DMS153 (cell line): ENCODE data around the gene OR10P1.

ENCODE experiments used
- DNase-seq: peaks from one replicate; lab custom pipeline; 2025; lab: John Stamatoyannopoulos, UW

The OR10P1 gene

DNA sequence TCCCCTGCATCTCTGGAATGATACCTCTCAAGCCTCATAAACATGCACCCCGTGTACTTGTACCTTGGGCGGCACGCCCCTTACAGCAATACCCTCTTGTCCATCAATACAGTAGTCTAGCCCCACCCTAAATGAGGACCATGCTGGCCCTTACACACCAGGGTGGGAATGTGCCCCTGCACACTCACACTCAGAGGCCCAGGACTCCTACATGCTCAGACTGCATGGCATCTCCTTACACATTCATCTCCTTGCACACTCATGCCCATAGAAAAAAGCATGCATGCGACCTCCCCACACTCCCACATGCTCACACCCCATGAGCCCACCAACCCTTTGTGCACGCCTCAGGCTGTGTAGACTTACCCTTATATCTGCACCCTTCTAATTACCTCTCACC lies 49.0 kb downstream of the OR10P1 start:
- DNase-seq, result no peak

DNA sequence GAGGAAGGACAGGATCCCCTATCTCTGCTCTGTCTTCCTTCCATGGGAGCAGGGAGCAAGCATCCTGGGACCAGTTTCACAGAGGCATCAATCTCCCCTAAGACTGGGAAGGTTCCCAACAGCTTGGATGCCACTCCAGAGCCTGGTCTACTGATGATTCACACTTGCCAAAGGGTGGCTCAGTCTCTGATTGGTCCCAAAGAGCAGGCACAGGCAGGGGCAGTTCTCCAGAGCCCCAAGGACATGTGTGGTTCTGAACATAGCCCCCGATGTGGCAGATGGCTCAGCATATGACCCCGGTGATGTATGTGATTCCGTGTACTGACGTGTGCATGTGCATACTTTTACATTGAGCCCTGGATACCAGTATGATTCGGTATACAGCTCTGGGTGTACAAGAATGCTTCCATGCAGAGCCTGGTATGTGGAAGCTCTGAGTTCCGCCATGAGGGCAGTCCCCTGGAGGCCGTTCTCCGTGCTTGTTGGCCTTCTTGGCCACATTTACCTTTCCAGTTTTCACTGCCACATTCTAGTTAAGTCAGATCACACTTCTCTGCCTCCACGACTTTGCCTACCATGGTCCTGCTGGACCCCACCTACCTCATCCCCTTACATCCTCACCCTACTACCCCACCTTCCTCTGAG lies 49.8 kb downstream of the OR10P1 start:
- no peak for DNase-seq
